Amniotic epithelial cell (primary cell): Measurements from ENCODE around the gene CASTOR1.
A peak's percentile ranks its signal among the peaks of the same experiment; 100 is the strongest.

ENCODE experiments used
- DNase-seq: peaks from one replicate; pipeline ENCODE4 v3.0.0-alpha.2; 2010; ENCODE audit warnings: low read depth

Gene CASTOR1

DNA sequence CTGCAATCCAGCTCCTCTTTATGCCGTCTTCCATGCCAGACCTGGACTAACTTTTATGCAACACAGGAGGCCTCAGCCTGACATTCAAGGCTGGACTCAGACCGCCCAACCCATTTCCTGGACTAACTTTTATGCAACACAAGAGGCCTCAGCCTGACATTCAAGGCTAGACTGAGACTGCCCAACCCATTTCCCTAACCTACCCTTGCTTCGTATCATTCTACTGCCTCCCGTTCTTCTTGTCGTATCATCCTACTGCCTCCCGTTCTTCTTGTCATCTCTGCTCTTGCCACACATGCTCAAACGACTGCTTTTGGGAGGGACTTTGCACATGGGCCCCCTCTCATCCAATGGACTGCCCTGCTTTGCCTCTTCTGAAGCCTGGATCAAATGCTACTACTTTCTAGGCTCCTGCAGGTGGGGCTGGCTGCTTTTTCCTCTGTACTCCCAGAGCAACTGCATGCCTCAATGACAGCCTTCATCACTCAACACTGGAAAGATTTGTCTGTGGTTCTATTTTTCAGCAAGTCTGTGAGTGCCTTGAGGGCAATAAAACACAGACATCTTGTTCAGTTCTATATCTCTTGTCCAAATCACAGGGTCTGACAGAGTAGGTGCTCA lies 29.6 kb upstream of the CASTOR1 start:
- DNase-seq = peak; percentile 94

GRCh38 chr22:30317778-30318177 lies 28.5 kb upstream of the CASTOR1 start:
- DNase-seq = no peak

DNA sequence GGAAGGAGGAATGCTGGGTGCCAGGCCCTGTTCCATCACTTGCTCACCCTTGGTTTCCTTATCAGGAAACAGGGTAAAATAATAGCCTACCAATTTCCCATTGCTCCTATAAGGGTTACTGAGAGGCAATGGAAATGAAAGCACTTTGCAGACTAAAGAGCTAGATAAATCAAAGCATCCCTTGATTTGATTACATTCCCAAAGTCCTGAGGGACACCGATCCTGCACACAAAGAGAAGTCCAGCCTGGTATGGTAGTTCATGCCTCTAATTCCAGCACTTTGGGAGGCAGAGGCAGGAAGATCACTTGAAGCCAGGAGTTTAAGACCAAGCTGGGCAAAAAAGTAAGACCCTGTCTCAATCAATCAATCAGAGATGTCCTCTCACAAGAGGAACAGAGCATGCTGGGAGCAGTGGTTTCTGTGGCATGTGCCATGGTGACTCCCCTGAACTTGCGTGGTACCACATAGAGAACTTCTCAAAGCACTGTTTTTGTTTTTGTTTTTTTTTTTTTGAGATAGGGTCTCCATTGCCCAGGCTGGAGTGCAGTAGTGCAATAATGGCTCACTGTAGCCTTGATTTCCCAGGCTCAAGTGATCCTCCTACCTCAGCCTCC lies 26.8 kb upstream of the CASTOR1 start:
- no peak for DNase-seq

- peak; percentile 75 for DNase-seq
Observed at GRCh38 chr22:30314915-30315314, 25.6 kb upstream of the CASTOR1 start.

DNA sequence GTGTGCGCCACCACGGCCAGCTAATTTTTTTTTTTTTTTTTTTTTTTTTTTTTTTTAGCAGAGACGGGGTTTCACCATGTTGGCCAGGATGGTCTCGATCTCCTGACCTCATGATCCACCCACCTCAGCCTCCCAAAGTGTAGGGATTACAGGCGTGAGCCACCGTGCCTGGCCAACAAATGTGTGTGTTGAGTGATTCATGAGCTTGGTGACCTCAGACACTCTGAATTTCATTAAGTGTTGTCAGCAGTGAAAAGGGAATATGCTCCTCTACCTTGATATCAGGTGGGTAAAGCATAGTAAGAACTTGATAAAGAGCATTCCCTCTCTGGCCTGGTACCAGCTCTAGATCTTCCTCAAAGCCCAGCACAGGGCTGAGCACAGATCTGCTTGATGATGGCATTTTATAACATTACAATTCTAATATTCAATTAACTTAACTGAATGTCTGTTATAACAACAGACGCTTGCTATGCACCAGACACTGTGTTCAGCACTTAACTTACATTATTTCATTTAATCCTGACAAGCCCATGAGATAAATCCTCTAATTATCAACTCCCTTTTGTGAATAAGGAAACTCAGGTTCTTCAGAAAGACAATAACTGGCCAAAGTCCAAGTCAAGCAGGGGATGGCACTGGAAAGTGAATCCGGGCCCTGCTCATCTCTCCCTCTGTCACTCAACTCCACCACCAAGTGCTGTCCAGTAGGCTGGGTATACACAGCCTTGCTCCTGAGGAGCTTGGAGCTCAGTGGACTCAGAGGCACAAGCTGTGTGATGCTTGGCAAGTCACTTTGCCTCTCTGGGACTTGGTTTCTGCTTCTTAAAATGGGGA lies 24.4 kb upstream of the CASTOR1 start:
- DNase-seq = no peak

- peak; percentile 80 for DNase-seq
Observed at GRCh38 chr22:30312053-30312452, 22.7 kb upstream of the CASTOR1 start.

DNA sequence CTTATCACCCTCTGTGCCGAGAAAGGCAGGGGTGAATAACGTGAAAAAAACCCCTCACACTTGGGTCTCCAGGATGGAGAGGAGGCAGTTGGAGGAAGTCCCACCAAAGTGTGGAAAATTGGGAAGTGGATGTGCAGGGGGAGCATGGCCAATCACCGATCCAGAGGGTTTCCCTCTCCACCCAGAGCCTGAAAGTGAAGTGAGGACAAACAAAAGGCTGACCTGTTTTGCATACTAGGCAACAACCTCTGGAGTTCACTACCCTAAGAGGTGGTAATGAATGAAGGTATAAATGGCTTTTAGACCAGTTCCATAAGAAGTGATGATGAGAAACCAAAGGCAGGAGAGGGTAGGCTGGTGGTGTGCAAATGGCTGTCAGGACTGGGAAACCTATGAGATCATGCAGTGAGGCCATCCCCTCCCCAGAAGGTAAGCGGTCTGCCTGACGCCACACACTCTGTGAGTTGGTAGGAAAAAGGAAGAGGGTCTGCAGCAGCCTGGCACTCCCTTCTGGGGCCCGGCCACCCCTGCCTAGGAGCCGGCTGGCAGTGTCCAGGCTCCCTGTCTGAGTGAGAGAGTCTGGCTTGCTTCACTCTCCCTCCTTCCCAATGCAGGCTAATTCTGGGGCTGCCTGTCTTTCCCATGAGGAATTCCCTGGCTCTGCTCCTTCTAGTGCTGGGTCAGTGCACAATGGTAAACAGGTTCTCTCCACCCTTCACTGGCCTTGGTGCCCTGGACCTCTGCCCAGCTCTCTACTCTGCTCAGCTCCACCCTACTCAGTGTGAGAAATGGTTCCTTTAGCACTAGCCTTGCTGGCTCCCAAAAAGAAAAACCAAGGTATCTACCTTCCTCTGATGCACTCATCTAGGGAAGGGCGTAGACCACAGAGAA lies 21.8 kb upstream of the CASTOR1 start:
- DNase-seq = peak; percentile 88

GRCh38 chr22:30309951-30310741 lies 20.8 kb upstream of the CASTOR1 start:
- DNase-seq = peak; percentile 92

GRCh38 chr22:30308518-30309230 lies 19.4 kb upstream of the CASTOR1 start:
- no peak for DNase-seq

- DNase-seq = no peak
Observed at GRCh38 chr22:30308093-30308492, 18.8 kb upstream of the CASTOR1 start.

- no peak for DNase-seq
Observed at GRCh38 chr22:30307041-30307574, 17.8 kb upstream of the CASTOR1 start.

- no peak for DNase-seq
Observed at GRCh38 chr22:30306627-30307011, 17.3 kb upstream of the CASTOR1 start.

- DNase-seq = peak; percentile 53
Observed at GRCh38 chr22:30305906-30306626, 16.8 kb upstream of the CASTOR1 start.

DNA sequence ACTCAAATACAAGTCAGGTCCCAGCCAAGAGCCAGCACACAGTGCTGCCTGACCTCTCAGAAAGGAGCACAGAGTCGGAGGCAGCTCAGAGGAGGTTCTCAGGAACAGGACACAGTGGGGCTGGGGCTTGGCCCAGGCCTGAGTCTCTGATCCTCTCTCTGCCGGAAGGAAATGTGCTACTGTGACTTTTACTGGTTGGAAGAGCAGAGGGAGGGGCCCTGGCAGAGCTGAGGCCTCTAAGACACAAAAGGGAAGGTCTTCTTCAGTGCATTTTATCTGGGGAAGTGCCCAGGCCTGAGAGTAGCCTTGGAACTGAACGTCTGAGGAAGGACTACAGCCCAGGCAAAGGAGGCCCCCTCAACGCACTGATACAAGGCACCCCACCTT lies 16.2 kb upstream of the CASTOR1 start:
- no peak for DNase-seq

- no peak for DNase-seq
Observed at GRCh38 chr22:30304495-30305244, 15.4 kb upstream of the CASTOR1 start.

- DNase-seq = peak; percentile 70
Observed at GRCh38 chr22:30302810-30303138, 13.5 kb upstream of the CASTOR1 start.

- peak; percentile 100 for DNase-seq
Observed at GRCh38 chr22:30301995-30302809, 12.9 kb upstream of the CASTOR1 start.

DNA sequence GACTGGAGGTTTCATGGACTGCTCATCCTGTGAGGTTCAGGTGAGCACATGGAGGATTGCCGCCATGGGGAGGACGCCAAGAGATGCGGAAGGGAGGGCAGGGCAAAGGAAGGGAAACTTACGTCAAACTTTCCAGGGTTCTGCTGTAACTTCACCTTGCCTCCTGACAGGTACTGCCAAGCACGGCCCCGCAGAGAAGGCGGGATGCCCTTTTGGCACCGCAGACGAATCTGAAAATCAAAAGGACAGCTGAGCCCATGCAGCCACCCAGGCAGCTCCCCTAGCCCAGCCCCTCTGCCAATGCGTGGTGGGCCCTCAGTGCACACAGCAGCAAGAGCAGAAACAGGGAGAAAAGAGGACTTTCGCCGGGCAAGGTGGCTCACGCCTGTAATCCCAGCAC lies 10.0 kb upstream of the CASTOR1 start:
- no peak for DNase-seq
